ENCODE measurements around the gene AFF1.
"Not testable (repeated sequence)": the region's sequence is repeated elsewhere in the genome, so short reads cannot be mapped to it uniquely, and the experiment has no call there.

The AFF1 gene

GRCh38 chr4:87117051-87117731, 182.4 kb downstream of the AFF1 start:
- DNase-seq (ENCODE audit: low read depth) = no peak

- no peak for DNase-seq (ENCODE audit: low read depth)
Observed at GRCh38 chr4:87117732-87118075, 182.9 kb downstream of the AFF1 start.

DNA sequence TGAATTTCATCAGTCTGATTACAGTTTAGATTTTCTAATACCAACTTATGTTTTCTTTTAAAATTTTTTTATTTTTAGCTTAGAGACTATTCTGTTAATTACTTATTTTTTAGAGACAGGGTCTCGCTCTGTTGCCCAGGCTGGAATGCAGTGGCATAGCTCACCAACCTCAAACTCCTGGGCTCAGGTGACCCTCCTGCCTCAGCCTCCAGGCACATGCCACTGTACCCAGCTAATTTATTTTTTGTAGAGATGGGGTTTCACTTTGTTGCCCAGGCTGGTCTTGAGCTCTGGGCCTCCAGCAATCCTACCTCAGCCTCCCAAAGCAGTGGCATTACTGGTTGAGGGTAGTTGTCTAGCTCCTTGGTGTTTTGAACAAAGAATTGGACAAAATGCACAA, 183.6 kb downstream of the AFF1 start:
- DNase-seq (ENCODE audit: low read depth) = no peak

GRCh38 chr4:87118826-87119225, 184.0 kb downstream of the AFF1 start:
- DNase-seq (ENCODE audit: low read depth) = no peak

DNA sequence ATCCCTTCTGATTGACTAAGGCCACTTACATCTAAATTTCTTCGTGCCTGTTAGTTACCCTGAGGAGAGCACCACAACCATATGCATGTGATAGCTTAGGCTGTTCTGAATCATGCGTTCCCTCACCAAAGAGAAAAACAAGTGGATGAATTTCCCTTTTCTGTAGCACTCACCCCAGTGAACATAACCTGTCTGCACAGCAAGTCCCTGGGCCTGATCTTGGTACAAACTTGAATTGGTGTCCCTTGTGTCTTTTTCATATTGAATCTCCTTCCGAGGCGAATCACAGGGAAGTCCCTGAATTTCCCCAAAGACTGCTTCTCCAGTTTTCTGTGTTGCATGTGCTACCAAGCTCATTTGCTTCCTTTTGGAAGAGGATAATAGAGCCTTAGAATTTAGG, 185.2 kb downstream of the AFF1 start:
- no peak for DNase-seq (ENCODE audit: low read depth)

- DNase-seq (ENCODE audit: low read depth) = no peak
Observed at GRCh38 chr4:87120411-87121162, 185.8 kb downstream of the AFF1 start.

DNA sequence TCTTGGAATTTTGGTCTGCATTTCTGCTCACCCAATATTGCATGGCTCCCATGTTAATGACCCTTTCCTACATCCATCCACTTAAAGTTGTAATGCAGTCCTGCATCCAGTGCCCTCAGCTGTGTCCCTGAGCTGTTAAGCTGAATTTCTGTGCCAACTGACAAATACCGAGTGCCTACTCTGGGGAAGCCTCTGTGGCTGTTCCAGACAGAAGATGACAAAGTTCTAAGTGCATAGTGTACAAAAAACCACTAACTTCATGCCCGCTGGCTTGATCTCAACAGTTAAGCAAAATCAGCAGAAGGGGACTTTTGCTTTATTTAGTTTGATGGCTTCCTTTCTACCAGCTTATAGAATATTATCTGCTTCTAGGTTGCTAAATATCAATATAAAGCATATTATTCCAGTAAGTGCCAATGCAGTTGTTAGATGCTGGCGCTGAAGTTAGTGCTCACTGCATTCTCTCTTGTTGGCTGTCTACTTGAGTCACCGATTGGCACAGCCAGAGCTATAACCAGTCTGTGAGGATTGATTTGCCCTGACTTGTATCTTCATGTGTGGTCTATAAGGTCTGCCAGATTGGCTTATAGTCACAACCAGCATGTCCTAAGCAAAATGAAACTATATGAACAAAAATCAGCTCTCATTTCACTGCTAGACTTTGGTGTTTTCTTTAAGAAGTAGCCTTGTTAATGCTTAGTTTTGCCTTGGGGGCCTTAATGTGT, 186.7 kb downstream of the AFF1 start:
- DNase-seq (ENCODE audit: low read depth) = no peak

DNA sequence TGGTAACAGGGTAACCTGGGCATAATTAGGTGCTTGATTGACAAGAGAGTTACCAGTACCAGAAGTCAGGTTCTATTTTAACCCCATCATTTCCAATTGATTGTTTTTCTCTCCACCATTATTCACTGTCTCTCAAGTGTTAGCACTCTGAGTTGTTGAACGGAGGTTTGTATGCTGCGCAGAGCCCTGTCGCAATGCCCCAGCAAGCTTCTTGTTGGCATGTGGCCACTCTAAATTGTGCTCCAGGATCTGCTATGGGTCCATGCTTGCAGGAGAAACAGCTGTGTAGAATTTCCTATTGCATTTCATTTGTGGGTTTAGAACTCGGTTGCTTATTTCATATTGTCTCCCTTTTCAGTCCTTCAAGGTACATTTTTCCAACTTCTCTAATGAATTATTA, 187.4 kb downstream of the AFF1 start:
- DNase-seq (ENCODE audit: low read depth) = no peak

GRCh38 chr4:87126056-87126455, 191.2 kb downstream of the AFF1 start:
- no peak for DNase-seq (ENCODE audit: low read depth)

DNA sequence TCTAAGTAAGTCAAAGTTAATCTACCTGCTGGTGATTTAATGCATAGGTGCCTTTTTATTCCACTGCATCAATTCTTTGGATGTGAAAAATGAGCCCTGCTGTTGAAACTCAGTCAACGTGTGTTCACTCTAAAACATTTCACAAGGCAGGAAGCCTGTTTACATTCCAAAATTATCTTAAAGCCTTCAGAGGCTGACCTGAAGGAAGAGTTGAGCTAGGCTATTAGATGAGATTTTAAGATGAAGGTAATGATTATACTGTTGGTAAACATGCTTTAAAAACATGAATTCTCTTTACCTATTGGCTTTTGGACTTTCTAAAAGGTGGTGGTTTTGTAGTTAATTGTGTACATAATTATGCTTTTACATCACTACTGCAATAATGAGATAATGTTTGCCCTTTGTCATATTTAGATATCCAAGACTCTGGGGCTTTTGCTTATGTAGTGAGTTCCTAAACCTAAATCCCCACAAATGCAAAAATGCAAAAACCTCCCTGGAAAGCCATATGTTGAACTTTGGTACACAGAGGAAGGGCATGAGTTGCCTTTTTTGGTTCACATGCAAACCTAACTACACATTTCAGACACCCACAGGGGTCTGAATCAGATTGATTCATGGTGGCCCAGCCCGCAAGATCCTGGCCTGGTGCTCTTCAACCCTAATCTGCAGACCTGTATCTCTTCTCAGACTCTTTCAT, 193.3 kb downstream of the AFF1 start:
- no peak for DNase-seq (ENCODE audit: low read depth)

- DNase-seq (ENCODE audit: low read depth) = no peak
Observed at GRCh38 chr4:87129681-87130080, 194.9 kb downstream of the AFF1 start.

- no peak for DNase-seq (ENCODE audit: low read depth)
Observed at GRCh38 chr4:87130985-87131703, 196.3 kb downstream of the AFF1 start.

DNA sequence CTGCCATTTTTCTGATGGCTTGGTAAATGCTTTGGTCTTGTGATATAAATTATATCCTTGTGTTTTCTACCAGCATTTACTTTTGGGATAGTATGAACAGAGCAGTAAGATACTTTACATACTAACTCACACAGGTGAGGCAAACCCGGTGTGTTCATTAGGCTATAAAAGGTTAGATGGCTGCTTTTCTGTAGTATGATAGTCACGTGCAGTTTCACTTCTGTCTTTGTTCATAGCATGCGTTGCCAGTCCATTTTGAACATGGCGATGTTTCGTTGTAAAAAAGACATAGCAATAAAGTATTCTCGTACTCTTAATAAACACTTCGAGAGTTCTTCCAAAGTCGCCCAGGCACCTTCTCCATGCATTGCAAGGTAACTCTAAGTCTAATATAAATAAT, 197.2 kb downstream of the AFF1 start:
- DNase-seq (ENCODE audit: low read depth) = no peak

- no peak for DNase-seq (ENCODE audit: low read depth)
Observed at GRCh38 chr4:87133183-87133582, 198.4 kb downstream of the AFF1 start.

DNA sequence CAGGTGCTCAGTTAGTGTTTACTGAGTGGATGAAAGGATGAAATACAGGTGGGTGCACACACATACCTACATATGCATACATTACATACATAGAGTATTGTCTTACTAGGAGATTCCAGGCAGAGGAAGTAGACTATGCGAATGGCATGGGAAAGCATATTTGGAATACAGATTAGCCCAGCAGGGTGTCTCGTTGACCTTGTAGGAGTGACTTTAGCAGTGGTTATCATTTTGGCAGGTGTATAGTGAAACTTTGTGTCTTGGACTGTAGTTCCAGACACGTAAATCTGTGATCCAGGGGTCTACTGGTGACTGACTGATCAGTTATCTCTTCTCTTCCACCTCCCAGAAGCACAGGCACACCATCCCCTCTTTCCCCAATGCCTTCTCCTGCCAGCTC, 199.3 kb downstream of the AFF1 start:
- DNase-seq (ENCODE audit: low read depth) = no peak

GRCh38 chr4:87141428-87141827, 206.6 kb downstream of the AFF1 start:
- DNase-seq (ENCODE audit: low read depth) = no peak

GRCh38 chr4:87144356-87144755, 209.5 kb downstream of the AFF1 start:
- DNase-seq (ENCODE audit: low read depth) = no peak

GRCh38 chr4:87145934-87146333, 211.1 kb downstream of the AFF1 start:
- DNase-seq (ENCODE audit: low read depth) = not testable (repeated sequence)

DNA sequence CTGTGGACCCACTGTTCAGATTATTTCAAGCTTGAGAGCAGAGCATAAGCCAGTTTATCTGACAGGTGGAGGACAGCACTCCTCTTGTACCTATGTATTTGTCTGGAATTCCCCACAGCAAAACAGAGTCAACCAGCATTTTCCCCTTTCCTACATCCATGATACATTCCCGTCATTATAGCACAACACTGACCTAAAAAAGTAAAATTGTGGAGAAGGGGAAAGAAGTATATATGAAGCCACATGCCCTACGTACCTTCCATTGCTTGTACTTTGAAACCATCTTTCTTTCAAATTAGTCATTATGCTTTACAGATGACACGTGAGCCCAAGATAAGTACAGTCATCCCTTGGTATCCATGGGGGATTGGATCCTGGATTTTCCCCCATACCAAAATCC, 212.3 kb downstream of the AFF1 start:
- no peak for DNase-seq (ENCODE audit: low read depth)

- no peak for DNase-seq (ENCODE audit: low read depth)
Observed at GRCh38 chr4:87150498-87151261, 215.9 kb downstream of the AFF1 start.

DNA sequence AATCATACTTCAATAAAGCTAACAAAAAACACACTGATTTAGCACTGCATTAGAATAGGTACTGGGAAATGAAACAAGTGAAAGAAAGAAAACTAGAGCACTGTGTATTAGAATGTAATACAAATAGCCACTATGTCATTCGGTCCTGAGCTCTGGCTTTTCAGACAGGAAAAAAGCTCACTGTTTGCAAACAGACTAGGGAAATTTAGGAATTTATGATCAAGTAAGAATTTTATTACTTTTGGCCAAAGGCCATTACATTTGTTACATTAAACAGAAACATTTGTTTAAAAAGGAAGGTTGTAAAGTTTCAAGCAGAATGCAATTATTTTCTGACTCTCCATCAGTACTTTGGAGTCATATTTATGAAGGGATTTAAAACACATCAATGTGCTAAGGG, 216.9 kb downstream of the AFF1 start:
- DNase-seq (ENCODE audit: low read depth) = no peak
